ENCODE data around the gene GPR150. TPM values are rescaled to one million over a fixed set of nuclear protein-coding genes. Genes with fewer than 3 reads are reported as not detected.

GPR150 gene
- total and polyA plus RNA-seq, 9 of the 15 experiments (the other 6 are each of a cell fraction or from before 2014, with no cell fraction given) = not detected

DNA sequence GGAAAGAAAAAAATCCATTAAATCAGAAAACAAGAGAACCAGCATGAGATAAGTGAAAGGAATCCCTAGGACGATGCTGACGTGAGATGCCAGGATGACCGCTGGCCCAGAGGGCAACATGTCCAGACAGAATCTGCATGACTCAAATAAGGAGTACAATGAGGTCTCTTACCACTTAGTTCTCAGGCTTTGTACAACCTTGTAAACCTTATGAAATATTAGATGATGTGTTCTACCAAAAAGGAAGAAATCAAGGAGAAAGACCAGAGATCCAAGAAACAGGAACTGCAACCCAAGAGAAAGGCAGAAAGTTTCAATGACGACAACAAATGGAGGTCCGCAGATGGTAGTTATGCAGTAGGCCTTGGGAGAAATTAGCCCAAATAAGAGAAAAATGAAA, 2.8 kb upstream of the GPR150 start:
- Histone ChIP-seq H3K4me2 (ENCODE audit: insufficient read depth, low read length) (no peak overlapping the region), H3K9me1 (ENCODE audit: control insufficient read depth, insufficient read depth, low read length) (no peaks in the 10 kb centered on the region), H3K9ac (ENCODE audit: insufficient read depth in 1 of 2, low read depth in 2 of 2, low read length in 2 of 2) (no peak overlapping the region), H3K36me3 (ENCODE audit: control insufficient read depth, insufficient read depth, low read length) (no peaks in the 10 kb centered on the region), H3K9me3 (replicated peaks; ENCODE audit: control insufficient read depth, insufficient read depth, low read depth, low read length) (peaks cover 2% of the 10 kb centered on the region), H3K27ac (ENCODE audit: extremely low read depth, low read depth, low read length) (no peak overlapping the region), H3K4me3 (no peak overlapping the region), H2AFZ (ENCODE audit: low read depth, low read length) (0 out of 2 replicates have a peak overlapping the region, but pooled peaks have one; percentile 17), H3K4me1 (replicated peaks in 1 of 2; ENCODE audit: control insufficient read depth in 2 of 2, insufficient read depth in 2 of 2, low read length in 2 of 2) (no peaks in the 10 kb centered on the region; a peak in 1 of 5 replicates), H4K20me1 (replicated peaks; ENCODE audit: control insufficient read depth, insufficient read depth, low read length) (no peaks in the 10 kb centered on the region), H3K27me3 (ENCODE audit: control insufficient read depth in 2 of 2, insufficient read depth in 2 of 2, low read length in 2 of 2) (no peaks in the 10 kb centered on the region), H3K79me2 (ENCODE audit: control insufficient read depth, insufficient read depth, low read length) (no peaks in the 10 kb centered on the region)
- ChIA-PET CTCF (ENCODE audit: low intra/inter-chr PET ratio) (no interaction called here), POLR2A (no interaction called here)
- ATAC-seq = no peak
- no TSS peak for BruUV-seq (replicated peaks)
- no peak for FAIRE-seq
- peak; percentile 32; the same call in 1 of the 2 replicates for TF ChIP-seq SPI1 (IDR thresholded peaks at IDR 0.05; ENCODE audit: borderline replicate concordance, low read depth, low read length)
- TF ChIP-seq, protein P1, sequence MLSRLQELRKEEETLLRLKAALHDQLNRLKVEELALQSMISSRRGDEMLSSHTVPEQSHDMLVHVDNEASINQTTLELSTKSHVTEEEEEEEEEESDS (CRISPR knock-in tag; IDR thresholded peaks at IDR 0.05) = no peak
- in situ Hi-C loops (cut with MboI) = no loop called here
- 71% methylated on average over 5 of the region's 5 CpGs for WGBS (ENCODE audit: insufficient coverage, low coverage, missing lambda C conversion rate)
- no peak for DNase-seq (ENCODE audit: extremely low read depth in 1 of 4, low spot score in 3 of 4)
- intact Hi-C loops (cut with micrococcal nuclease) = no loop called here

DNA sequence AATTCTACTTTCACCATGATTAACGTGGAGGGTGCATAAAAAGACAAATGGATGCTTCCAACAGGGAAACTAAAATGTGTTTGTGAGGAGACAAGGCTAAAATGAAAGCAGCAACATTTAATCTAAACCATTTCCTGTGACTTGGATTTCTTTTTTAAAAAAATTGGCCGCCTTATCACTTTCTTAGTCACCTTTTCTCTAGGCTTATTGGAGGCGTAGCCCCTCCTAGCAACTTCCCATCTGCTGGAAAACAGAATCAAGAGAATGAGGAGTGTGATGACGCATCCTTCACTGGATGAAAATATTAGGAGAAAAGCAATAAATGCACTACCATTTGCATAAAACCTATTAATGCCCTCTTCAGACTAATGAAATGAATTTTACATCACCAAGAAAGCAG, 791 bp upstream of the GPR150 start:
- H3K9me3 ChIP-seq (replicated peaks; ENCODE audit: control insufficient read depth, insufficient read depth, low read depth, low read length) = no peaks in the 10 kb centered on the region
- H3K27me3 ChIP-seq (ENCODE audit: control insufficient read depth in 2 of 2, insufficient read depth in 2 of 2, low read length in 2 of 2) = no peaks in the 10 kb centered on the region
- H3K79me2 ChIP-seq (ENCODE audit: control insufficient read depth, insufficient read depth, low read length) = no peaks in the 10 kb centered on the region
- H3K4me3 ChIP-seq = no peak overlapping the region
- ChIA-PET CTCF (ENCODE audit: low intra/inter-chr PET ratio) (no interaction called here), POLR2A (no interaction called here)
- intact Hi-C loops (cut with micrococcal nuclease) = no loop called here
- no peak overlapping the region for H3K4me2 ChIP-seq (ENCODE audit: insufficient read depth, low read length)
- no peaks in the 10 kb centered on the region for H3K36me3 ChIP-seq (ENCODE audit: control insufficient read depth, insufficient read depth, low read length)
- H2AFZ ChIP-seq (ENCODE audit: low read depth, low read length) = peak overlapping the region; percentile 2; the same call in 1 of the 2 replicates
- WGBS (ENCODE audit: insufficient coverage, low coverage, missing lambda C conversion rate) = 33% methylated on average over 4 of the region's 4 CpGs
- in situ Hi-C loops (cut with MboI) = no loop called here
- no peak overlapping the region for H3K27ac ChIP-seq (ENCODE audit: extremely low read depth, low read depth, low read length)
- FAIRE-seq (no peak), DNase-seq (ENCODE audit: extremely low read depth in 1 of 4, low spot score in 3 of 4) (no peak), ATAC-seq (no peak)
- no peaks in the 10 kb centered on the region for H3K9me1 ChIP-seq (ENCODE audit: control insufficient read depth, insufficient read depth, low read length)
- H3K9ac ChIP-seq (ENCODE audit: insufficient read depth in 1 of 2, low read depth in 2 of 2, low read length in 2 of 2) = no peak overlapping the region
- BruUV-seq (replicated peaks) = no TSS peak
- H4K20me1 ChIP-seq (replicated peaks; ENCODE audit: control insufficient read depth, insufficient read depth, low read length) = no peaks in the 10 kb centered on the region
- H3K4me1 ChIP-seq (replicated peaks in 1 of 2; ENCODE audit: control insufficient read depth in 2 of 2, insufficient read depth in 2 of 2, low read length in 2 of 2) = no peaks in the 10 kb centered on the region; a peak in 1 of 5 replicates
- peak; percentile 16; the same call in 1 of the 2 replicates for TF ChIP-seq FOSL1 (tag; conservative IDR thresholded peaks at IDR 0.05)
- no peak for TF ChIP-seq HNRNPH1 (optimal IDR thresholded peaks at IDR 0.05; ENCODE audit: low read depth, low read length)
- TF ChIP-seq ARNT (IDR thresholded peaks at IDR 0.05) = no peak
- no peak for TF ChIP-seq EZH2 (IDR thresholded peaks at IDR 0.05; ENCODE audit: borderline replicate concordance, low read depth, low read length)
